ENCODE data around the gene WBP2.

The WBP2 gene

DNA sequence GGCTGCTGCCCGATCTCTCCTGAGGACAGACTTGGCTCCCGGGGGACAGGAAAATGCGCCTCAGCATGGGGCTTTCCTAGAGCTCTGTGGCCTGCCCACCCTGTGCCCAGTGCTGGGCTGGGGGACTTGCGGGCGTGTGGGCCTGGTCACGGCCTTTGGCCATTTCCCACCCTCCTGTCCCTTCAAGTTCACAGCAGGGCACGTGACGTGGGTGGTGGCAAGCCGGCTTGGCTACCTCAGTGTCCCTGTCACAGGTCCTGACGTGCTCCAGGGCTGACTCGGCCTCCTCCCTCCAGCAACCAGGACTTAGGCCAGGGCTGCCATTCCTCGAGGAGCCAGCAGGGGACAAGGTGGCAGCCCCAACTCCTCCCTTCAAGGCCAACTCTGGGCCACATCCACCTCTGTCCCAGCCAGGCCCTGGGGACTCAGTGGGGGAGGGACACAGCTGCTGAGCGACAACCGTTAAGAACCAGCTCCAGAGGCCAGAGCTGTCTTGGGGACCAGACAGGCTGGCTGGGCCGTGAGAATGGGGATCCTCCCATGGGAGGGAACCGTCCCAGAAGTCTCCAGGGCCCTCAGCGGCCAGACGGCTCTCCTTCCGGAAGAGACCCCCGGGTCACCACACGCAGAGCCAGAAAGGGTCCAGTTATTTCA, 9.9 kb downstream of the WBP2 start:
- DNase-seq (ENCODE audit: low read depth, low spot score), result no peak

DNA sequence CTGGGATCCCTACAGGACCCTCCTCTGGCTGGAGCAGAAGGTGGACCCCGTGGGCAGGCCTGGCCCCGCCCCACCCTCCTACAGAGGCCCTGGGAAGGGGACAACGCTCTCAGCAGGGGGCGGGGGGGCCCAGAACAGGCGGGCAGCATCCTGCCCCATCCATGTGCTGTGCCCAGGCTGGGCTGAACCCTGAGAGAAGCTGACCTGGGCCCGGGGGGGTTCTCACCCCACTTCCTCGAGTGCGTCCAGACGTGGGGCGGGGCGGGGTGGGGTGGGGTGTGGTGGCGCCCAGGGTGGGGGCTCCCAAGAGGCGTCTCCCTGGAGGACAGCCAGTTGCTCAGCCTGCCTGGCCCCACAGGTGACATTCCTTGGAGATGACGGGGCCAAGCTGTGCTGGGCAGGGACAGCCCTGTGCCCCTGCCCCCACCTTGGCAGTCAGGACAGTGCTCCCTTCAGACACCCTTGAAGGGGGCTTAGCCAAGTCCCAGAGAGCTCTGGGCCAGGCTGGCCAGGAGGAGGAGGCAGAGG, 10.5 kb downstream of the WBP2 start:
- no peak for DNase-seq (ENCODE audit: low read depth, low spot score)

DNA sequence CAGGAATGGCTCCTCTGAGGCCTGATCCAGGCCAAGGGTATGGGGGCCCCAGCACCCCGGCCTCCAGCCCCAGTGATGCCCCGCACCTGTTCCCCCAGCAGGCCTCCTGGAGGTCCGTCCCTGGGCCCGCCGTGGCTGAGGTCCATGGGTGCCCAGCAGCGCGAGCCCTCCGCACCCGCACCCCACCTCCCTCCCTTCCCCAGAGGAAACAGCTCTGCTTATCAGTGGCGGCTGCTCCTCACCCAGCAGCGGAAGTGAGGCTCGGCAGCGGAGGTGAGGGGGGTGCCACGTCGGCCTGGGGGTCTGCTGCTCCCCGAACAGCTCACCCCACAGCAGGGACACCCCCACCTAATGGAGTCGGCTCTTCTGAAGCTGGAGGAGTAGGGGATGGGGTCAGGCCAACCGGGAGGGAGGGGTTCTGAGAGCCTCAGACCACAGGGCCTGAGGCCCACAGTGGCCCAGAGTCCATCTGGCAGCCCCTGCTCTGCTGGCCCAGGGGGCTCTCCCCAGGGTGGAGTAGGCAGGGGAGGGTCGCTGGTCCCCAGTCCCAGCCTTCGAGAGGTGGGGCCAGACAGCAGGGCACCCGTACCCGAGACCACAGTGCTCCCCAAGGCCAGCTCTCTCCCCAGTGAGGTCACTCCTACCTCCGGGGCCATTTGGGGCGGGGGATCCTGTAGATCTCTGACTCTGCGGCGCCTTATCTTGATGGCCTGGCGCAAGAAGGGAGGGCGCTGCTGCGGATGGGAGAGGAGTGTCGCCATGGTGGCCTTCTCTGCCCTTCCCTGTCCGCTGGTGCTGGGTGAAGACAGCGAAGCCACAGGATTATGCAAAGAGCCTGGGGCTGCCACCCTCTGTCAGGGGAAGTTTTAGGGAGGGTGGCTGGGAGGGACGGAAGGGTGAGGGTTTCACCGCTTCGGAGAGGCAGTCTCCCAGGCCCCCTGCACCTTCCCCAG, 11.3 kb downstream of the WBP2 start, which contains the start of gene UNC13D:
UNC13D (minus strand) TSS at position 828 of the 953 bp plus-strand sequence; CDS start at position 761, 67 bp downstream.
- no peak for DNase-seq (ENCODE audit: low read depth, low spot score)

DNA sequence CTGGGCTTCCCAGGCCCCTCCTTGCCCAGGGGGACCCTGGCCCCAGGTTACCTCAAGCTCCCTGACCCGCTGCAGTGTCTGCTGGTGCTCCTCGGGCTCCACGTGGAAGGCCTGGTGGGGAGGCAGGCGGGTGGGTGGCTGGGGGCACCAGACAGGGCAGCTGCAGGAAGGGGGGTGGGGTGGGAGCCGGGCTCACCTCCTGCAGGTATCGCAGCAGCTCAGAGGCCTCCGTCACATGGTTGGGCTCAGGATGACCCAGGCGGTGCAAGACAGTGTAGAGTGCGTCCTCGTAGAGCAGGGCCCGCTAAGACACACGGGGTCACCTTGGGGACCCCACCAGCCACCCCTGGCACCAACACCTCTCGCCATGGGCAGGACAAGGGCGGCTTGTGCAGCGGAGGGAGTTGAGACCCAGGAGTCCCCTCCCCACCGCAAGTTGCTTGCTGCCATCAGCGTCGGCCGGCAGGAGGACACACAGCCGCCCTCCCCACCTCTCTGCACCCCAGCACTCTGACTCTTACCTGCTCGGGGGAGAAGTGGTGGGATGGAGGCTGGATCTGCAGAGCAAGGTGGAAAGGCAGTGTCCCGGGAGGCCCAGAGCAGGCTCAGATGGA, 12.1 kb downstream of the WBP2 start:
- no peak for DNase-seq (ENCODE audit: low read depth, low spot score)

DNA sequence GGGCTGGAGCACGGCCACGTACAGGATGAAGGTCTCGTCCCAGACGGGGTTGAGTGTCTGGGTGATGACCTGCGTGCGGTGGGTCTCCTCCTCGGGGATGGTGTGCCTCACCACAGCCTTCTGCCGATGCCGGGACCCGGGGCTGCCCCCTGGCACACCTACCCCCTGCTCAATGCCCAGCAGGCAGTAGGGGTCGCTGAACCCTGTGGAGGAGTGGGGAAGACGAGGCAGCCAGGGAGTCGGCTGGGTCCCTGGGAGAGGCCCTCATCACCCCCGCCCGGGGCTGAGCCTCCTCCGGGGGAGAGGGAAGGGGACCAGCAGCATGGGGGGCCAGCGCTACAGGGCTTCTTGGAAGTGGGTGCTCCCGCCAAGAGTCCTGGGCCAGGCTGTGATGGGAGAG, 12.7 kb downstream of the WBP2 start:
- no peak for DNase-seq (ENCODE audit: low read depth, low spot score)

DNA sequence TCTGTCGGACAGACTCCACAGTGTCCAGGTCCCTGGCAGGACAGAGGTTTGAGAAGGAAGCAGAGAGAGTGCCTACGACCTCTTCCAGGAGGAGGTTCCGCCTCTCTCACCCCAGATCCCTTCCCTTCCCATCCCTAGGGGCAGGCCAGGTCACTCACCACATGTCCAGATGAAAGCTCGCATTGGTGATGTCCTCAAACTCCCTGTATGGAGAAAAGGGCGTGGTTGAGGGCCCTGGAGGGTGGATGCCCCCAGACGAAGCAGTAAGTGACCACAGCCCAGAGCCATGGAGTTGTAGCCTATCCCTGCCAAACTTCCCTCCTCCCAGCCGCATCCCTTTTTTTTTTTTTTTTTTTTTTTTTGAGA, 14.4 kb downstream of the WBP2 start:
- no peak for DNase-seq (ENCODE audit: low read depth, low spot score)

DNA sequence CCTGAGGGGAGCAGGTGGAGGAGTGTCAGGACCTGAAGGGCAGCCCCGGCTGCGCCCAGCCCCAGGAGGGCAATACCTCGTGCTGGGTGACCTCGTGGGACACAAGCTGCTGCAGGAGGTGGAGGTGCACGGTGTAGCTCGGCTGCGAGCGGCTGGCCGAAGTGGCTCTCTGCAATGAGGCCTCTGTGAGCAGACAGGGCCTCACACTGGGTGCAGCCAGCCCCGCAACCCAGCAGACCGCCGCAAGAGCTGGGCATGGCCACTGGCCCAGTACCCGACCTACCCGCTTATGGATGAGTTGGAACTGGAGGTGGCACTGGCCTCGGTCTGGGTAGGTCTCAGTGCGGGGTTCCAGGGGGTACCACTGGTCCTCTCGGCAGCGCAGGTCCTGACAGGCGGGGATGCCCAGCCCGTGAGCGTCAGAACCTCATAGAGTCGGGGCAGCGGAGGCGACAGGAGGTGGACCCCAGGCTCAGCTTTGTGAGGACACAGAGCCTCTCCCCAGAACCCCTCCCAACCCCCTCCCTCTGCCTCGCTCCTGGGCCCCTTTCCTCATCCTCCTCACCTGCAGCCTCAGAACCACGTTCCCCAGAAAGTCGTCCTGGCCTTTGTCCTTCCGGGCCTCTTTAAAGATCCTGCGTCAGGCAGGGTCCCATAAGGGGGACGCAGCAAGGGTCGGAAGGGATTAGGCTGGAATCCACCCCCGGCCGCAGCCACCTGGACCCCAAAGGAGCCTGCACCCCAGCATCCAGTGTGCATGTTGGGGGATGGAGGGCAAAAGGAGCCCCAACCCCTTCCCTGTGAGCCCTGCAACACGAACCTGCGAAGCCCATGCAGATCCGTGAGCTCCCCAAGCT, 15.0 kb downstream of the WBP2 start:
- DNase-seq (ENCODE audit: low read depth, low spot score), result no peak

DNA sequence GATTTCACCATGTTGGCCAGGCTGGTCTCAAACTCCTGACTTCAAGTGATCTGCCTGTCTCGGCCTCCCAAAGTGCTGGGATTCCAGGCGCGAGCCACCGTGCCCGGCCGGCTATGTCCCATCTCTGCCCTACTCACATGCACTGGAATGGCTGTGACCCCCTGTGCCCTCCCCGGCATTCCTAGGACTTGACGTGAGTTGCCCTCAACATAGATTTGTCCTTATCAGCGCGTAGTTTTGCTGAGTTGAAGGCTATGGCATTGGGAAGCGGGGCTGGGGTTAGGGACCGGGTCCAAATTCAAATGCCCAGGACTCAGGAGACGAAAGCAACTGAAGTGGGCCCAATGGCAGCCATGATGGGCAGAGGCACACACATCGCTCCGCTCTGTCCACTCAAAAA, 16.7 kb downstream of the WBP2 start:
- no peak for DNase-seq (ENCODE audit: low read depth, low spot score)

DNA sequence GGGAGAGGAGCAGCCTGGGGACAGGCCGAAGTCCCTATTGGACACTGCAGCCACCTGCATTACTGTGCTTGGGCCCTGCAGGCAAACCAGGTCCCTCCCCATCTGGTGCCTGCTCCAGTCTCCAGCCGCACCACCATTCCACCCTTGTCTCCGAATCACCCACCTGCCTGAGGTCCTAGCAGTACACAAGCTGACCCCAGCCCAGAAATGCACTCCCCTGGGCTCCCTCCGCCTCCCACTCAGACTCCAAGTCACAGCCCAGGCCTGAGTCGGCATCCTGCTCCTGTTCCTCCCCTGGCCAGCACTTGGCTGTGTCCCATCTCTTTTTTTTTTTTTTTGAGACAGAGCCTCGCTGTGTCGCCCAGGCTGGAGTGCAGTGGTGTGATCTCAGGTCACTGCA, 17.2 kb downstream of the WBP2 start:
- no peak for DNase-seq (ENCODE audit: low read depth, low spot score)

DNA sequence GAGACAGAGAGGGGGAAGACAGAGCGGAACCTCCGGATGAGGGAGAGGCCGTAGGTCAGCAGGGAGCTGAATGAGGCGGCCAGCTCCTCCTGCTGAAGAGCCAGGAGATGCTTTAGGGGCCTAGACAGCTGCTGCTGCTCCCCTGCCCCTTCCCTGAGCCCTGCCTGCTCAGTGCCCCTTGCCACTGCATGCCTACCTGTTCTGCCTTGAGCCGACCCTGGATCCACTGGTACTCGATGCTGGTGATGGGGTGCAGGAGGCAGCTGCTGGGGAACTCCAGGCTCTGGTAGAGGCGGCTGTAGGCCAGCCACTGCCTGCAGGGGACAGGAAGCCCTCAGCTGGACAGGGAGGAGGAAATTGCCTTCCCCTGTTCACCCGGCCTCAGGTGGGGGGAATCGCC, 18.5 kb downstream of the WBP2 start:
- no peak for DNase-seq (ENCODE audit: low read depth, low spot score)

DNA sequence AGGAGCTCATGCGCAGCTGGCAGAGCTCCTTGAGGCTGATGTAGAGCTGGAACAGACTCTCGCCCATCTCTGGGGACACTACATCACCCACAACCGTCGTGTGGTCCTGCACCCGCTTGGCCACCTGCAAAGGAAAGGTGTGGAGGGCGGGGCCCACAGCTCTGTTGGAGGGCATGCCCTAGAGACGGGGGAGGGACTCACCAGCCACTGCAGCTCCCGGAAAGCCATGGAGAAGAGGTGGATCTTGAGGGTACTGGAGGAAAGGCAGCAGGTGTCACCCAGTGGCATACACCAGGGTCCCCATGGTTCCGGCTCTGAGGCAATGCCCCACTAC, 19.5 kb downstream of the WBP2 start:
- DNase-seq (ENCODE audit: low read depth, low spot score), result no peak

DNA sequence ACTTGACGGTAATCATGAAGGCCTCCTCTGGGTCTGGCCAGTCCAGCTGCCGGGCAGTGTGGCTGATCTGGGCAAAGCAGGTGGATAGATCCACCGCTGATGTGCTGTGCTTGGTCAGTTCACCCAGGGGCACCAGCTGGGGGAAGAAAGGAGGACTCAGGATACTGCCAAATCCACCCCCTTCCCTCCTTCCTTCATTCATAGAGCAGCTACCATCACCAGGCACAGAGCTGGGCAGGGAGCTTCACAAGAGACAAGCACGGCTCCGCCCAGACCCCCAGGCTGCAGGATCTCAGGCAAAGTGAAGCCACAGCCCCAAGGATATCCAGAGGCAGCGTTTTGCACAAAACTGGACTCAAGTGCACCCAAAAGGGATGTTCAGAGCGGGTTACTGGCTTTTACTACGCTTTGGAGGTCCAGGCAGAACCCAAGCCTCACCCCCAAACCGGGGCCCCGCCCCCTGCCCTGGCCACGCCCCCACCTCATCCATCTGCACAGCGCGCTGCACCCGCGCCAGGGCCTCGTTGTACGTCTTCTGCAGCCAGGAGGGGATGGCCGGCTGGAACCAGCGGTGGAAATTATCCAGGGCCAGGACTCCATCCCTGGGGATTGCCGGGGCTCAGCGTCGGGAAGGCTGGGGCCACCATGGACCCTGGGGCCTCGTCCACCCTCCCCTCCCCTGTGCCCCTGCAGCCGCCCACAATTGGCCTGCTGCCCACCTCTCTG, 20.0 kb downstream of the WBP2 start:
- DNase-seq (ENCODE audit: low read depth, low spot score), result no peak

DNA sequence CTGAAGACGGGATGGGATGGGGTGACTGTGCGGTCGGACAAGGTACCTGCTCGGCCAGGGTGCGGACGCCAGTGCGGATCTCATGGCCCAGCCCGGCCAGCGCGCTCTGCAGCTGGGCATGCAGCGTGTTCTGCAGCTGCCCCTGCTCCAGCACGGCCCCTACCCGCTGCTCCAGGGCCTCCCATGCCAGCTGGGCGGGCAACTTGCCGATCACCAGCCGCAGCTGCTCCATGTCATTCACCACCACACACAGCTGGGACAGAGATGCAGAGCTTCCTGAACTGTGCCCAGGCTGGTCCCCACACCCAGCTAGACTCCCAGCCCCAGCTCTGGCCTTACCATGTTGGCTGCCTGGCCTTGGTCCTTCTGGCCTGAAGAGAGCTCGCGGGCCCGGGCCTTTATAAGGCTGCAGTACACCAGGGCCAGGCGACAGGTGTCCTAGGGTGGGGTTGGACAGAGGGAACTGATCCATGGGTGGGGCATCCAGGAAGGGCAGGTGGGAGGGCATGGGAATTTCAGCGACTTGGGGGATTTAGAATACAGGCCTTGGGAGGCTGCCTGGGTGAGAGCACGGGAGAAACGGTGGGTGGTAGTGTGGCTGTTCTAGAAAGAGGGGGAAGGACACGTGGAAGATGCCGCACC, 20.7 kb downstream of the WBP2 start:
- DNase-seq (ENCODE audit: low read depth, low spot score), result no peak

DNA sequence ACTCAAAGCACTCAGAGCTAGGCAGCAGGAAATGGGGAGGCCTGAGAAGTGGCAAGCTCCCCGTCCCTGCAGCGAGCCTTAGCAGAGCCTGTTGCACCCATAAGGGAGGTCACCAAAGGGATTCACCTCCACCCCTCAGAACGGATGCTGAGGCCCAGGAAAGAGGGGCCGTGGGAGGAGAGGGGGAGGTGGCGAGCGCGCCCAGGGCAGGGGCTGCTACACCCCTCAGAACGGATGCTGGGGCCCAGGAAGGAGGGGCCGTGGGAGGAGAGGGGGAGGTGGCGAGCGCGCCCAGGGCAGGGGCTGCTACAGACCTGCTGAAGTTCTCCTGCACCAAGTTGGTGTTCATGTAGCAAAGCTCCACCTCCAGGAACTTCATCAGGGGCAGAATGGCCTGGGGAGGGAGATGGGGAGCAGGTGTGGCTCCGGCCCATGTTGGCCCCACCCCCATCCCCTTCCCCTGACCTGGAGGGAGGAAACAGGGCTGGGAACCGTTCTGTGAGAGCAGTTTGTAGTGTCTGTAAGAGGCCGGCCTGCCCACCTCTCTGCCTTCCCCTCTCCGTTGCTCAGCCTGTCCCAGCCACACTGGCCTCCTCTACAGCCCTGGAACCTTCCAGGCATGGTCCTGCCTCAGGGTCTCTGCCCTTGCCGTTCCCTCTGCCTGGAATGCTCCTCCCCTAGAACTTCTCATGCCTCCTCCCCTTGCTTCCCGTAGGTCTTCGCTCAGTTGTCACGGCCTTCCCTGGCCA, 22.3 kb downstream of the WBP2 start:
- DNase-seq (ENCODE audit: low read depth, low spot score), result no peak

DNA sequence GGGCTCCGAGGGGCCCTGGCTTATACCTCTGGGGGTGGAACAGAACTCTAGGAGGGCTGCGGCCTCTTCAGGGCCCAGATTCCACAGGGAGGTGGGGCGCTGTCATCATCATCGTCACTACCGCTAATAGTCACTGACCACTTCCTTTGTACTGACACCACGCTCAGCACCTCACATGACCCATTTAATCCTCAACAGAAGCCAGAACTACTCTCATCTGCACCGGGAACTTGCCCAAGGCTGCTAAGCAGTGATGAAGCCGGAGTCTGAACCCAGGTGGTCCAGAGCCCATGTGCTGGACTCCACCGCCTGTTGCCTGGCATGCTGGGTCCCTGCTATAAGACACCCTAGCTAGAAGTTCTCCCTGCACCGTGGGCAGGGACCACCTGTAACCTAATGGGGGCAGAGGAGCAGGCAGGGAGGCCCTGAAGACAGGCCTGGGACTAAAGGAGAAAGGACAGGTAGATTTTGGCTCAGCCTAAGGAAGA, 22.9 kb downstream of the WBP2 start:
- DNase-seq (ENCODE audit: low read depth, low spot score), result no peak

DNA sequence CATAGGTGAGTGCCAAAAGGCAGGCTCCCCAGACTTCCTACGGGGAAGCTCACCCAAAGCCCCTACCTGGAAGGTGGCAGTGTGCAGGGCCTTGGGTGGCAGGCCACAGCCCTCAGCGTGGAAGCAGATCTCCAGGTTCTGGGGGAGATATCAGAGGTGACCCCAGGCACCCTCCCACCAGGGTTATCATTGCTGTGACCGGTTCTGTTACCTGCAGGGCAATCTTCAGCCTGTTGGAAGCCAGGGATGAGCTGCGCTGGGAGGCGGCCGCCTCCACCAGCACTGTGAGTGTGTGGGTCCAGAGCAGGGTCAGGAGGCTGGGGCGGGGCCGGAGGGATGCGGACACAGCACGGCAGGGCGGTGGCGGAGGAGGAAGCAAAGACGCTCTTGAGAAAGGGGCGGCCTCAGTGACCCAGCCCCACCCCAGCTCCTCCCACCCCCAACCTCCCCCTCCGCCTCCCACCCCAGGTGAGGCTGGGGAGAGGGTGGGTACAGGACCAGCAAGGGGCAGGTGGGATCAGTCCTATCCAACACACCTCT, 24.0 kb downstream of the WBP2 start:
- no peak for DNase-seq (ENCODE audit: low read depth, low spot score)

DNA sequence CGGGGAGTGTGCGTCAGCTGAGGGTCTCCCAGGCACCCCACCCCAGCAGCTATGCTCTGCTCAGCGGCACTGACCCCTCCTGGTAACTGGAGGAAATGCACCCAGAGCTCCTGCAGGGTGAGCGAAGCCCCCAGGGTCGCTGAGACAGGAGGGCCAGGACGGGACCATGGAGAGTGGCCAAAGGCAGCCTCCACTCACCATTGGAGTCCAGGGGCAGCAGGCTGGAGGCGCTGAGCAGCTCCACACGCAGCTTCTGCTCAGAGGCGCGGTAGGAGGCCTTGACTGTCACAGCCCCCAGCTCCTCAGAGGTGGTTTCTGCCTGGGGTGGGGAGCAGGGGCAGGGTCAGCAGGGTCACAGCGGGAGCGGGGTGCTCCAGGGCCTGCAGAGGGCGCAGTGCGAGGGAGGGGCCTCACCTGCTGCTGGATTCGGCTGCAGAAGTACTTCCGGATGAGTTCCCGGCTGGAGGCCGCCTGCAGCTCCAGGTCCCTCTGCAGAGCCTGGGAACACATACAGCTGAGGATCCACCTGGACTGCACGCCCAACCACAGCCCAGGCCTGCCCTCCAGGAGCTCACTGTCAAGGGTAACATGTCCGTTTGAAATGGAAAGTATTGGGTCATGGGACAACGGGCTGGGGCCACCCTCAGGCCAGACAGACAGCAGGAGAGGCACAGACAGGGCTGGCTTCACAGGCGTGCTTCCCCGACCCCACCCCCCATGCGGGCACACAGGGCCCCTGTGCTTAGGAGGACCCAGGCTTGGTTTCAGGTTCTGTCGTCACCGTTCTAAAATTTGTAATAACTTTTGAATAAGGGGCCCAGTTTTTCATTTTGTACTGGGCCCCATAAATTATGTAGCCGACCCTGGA, 24.7 kb downstream of the WBP2 start:
- no peak for DNase-seq (ENCODE audit: low read depth, low spot score)

DNA sequence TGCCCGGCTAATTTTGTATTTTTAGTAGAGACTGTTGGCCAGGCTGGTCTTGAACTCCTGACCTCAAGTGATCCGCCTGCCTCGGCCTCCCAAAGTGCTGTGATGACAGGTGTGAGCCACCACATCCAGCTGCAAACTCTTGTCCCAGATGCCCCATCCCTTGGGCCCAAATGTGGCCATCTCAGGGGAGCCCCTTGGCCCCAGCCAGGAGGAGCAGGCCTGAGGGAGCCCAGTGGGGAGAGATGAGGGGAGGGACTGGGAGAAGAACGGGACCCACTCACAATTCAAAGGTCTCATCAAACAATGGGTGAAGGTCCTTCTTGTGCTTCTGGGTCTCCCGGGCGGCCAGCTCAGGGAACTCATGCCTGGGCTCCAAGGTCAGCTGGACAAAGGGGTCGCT, 25.4 kb downstream of the WBP2 start:
- no peak for DNase-seq (ENCODE audit: low read depth, low spot score)
